SH-SY5Y (cell line): ENCODE results near the gene PRDM16.

Experiments used
- GATA2 ChIP-seq: IDR thresholded peaks from 2 replicates; pipeline ENCODE4 v1.6.1; 2011; ENCODE audit warnings: mild to moderate bottlenecking, low read depth, low read length
- GATA3 ChIP-seq: IDR thresholded peaks from 2 replicates; pipeline ENCODE4 v1.6.1; 2011; ENCODE audit warnings: low read depth, mild to moderate bottlenecking, low read length, moderate library complexity

DNA sequence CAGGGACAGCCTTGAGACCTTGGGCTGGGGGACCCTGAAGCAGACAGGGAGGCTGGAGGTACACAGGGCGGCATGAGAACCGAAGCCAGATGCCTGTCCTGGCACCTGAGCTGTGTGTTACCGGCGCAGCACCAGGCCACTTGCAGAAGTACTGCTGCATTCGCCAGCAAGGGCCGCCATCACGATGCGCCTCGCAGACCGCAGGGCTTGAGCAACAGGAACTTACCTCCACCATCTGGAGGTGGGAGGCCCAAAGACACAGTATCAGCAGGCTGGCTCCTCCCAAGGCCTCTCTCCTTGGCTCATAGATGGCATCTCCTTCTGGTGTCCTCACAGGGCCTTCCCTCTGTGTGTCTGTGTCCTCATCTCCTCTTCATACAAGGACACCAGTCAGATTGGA is 90.1 kb downstream of the PRDM16 start:
- TF ChIP-seq GATA3 (no peak), GATA2 (no peak)
